ENCODE results near the gene FGL2.
"Not testable (repeated sequence)": the region's sequence is repeated elsewhere in the genome, so short reads cannot be mapped to it uniquely, and the experiment has no call there.

FGL2 gene, protein sequence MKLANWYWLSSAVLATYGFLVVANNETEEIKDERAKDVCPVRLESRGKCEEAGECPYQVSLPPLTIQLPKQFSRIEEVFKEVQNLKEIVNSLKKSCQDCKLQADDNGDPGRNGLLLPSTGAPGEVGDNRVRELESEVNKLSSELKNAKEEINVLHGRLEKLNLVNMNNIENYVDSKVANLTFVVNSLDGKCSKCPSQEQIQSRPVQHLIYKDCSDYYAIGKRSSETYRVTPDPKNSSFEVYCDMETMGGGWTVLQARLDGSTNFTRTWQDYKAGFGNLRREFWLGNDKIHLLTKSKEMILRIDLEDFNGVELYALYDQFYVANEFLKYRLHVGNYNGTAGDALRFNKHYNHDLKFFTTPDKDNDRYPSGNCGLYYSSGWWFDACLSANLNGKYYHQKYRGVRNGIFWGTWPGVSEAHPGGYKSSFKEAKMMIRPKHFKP

DNA sequence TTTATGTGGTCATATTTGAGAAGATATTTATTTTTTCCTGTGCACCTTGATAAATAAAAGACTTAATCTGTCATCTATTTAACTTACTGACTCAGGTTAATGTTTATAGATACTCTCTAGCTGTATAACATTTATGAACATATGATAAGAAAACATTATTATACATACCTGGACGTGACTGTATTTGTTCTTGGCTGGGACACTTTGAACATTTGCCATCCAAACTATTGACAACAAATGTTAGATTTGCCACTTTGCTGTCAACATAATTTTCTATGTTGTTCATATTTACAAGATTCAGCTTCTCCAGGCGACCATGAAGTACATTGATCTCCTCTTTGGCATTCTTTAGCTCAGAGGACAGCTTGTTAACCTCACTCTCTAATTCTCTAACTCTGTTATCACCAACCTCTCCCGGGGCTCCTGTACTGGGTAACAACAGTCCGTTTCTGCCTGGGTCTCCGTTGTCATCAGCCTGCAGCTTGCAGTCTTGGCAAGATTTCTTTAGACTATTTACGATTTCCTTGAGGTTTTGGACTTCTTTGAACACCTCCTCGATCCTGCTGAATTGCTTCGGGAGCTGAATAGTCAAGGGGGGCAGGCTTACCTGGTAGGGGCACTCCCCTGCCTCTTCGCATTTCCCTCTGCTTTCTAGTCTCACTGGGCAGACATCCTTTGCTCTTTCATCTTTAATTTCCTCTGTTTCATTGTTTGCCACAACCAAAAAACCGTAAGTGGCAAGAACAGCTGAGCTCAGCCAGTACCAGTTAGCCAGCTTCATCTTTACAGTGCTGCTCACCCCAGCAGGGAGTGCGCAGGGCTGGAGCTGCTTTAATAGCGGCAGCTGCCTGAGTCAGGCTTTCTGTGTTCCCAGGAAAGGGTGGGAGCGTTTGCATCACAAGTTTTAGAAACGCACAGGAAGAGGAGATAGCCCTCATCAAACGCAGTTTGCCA is at the start of gene FGL2:
TSS of gene FGL2 (minus strand) at position 807 of the 954 bp plus-strand sequence. CDS start at position 781, 26 bp downstream.
- no peak for DNase-seq (ENCODE audit: low read depth, low spot score)
- no peak within 1 kb of the TSS for H3K27ac ChIP-seq

DNA sequence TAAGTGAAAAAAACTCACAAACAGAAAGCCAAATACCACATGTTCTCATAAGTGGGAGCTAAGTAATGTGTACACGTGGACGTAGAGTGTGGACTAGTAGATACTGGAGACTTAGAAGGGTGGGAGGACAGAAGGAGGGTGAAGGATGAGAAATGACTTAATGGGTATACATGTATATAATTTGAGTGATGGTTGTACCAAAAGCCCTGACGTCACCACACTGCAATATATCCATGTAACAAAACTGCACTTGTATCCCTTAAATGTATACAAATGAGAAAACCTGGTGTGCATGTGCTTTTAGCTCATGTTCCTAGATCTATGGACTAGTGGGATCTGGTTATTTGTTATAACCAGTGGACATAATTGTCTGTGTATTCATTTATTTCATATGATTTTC is 48.5 kb upstream of the FGL2 start:
- H3K27ac ChIP-seq: no peak overlapping the region
- DNase-seq (ENCODE audit: low read depth, low spot score): no peak

DNA sequence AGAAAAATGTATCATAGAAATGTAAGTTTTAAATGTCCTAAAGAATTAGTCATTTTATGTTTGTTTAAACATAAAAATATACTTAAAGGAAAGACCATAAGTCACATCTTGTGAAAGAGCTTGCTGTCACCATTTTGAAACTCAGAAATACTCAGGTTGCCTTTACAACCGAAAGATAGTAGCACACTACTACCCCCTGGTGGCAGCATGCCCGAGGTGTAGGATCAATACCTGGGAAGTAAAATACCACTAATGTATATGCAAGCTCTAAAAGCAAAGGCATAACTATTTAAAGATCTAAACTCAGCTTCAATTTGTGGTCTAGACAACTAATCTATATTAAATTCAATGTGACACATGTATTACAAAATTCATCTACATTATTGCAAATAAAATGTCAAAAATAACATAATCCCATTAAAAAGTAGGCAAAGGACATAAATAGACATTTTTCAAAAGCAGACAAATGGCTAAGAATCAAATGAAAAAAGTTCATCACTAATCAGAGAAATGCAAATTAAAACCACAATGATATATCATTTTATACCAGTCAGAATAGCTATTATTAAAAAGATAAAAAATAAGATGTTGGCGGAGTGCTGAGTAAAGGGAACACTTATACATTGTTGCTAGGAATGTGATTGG is 47.7 kb upstream of the FGL2 start:
- H3K27ac ChIP-seq: no peak overlapping the region
- DNase-seq (ENCODE audit: low read depth, low spot score): no peak

DNA sequence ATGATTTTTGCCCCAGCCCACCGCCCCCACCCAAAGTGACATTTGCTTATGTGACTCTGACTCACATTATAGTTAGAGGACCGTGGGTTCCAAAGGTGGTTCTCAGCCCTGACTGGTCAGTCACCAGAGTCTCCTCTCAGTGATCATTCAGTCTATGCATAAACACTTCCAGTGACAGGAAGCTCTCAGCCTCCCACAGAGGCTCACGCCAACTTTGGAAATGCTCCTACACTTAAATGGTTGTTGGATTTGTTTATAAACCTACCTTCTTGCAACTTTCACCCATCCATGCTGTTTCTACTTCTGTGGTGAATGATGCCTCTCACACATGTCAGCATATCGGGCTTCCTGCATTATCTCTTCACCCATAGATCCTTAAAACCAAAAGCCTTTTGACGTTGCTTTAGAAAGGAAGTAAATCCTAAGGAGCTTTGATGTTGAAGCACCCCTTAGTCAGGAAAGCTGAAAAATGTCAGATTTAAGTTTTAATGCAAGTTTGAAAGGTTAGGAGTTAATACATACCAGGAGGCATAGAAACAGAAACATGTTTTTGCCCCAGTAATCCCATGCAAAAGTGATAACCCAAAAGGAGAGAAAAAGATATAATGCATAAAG is 46.5 kb upstream of the FGL2 start:
- DNase-seq (ENCODE audit: low read depth, low spot score): no peak
- no peak overlapping the region for H3K27ac ChIP-seq

DNA sequence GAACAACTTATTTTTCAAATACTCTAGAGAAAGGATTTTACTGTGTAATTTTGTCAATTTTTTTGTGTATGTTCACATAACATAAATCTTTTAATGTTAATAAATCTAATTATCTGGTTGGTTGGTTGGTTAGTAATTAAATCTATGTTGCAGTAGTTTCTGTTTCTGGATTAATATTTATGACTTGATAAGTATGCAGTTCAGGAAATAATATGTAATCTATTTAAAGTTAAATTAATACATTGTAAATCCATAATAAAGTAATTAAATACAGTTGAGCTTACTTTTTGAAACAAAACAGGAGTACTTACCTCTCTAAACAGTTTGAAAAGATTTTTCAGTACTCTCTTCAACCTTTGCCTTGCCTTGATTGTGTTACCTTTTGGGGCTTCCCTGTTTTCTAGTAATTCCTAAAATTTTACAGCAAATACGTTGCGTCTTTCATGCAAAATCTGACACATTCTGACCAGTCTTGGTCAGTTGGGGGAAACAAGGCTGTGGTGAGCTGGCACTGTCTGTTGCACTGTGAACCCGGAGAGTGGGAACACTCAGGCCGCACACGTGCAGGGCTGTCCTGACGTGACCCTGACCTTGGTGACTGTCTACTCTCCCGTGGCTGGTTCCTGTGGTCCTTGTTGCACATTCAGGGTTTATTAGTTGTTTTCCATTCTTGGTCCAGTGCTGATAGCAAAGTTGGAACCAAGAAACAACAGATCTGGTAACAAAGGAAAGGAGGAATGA is 45.6 kb upstream of the FGL2 start:
- DNase-seq (ENCODE audit: low read depth, low spot score): no peak
- H3K27ac ChIP-seq: no peak overlapping the region

DNA sequence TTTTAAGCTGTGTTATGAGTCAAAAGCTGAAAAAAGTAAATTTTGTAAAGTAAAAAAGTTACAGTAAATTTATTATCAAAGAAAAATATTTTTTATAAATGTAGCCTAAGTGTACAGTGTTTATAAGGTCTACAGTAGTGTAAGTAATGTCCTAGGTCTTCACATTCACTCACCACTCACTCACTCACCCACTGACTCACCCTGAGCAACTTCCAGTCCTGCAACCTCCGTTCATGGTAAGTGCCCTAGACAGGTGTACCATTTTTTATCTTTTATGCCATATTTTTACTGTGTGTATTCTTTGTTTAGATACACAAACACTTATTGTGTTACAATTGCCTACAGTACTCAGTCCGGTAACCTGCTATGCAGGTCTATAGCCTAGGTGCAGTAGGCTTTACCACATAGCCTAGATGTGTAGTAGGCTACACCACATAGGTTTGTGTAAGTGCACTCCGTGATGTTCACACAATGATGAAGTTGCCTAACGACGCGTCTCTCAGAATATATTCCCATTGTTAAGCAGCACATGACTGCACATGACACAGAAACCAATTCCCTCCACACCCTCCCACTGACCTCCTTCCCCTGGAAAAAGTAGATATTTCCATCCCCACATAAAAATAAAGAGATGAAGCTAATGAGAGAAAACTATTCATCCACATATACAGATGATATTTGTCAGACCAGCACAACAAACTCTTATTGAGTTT is 44.8 kb upstream of the FGL2 start:
- DNase-seq (ENCODE audit: low read depth, low spot score): no peak
- no peak overlapping the region for H3K27ac ChIP-seq

DNA sequence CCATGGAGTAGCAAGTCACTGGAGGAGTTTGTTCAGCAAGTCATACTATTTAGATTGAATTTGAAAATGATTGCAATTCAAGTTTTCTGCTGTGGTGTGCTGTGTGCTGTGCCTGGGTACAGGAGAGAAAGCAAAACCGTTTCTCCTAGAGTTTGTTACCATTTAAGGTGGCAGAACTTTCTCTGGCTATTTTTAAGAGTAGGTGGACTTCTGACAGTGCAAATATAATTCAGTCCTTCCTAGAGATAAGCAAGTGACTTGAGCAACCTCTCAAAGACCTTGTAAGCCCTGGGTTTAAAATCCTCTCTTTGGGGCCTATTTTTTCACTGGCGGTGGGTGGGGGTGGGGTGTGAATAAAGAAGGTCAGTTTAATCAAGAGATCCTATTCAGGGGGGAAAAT is 42.9 kb upstream of the FGL2 start:
- no peak overlapping the region for H3K27ac ChIP-seq
- no peak for DNase-seq (ENCODE audit: low read depth, low spot score)

DNA sequence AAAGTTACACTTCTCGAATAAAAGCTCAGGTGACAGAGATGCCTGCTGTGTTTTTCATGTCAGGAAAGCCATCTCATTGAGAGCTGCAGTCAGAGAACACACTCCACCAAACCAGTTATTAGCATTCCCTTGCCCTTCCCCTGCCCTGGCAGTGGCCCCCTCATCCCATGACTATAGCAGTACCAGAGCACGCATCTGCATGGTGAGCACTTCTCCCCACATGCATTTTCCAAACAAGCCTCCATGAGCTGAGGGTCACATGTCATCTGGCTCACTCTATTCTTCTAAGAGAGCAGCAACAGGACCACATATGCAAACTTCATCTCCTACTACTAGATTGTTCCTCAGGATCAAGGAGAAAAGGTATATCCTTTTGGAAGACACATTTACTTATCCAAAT is 42.4 kb upstream of the FGL2 start:
- H3K27ac ChIP-seq: no peak overlapping the region
- DNase-seq (ENCODE audit: low read depth, low spot score): no peak

DNA sequence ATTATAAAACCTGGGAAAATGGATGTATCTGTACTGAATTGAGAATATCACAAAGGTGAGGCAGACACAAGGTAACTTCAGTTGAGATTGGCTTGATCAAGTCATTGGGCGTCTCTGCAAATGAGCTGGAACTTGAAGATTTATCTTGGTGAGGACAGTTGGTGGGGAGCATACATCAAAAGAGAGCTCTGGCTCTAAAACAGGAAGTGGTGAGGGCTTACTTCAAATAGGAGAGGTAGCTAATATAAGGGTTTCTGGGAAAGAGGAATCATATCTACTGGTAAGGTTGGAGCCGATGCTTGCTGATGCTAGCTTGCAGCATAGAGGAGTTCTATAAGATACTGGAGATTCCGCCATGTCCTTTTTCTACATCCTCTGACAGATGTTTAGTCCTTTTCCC is 39.9 kb upstream of the FGL2 start:
- no peak for DNase-seq (ENCODE audit: low read depth, low spot score)
- no peak overlapping the region for H3K27ac ChIP-seq

DNA sequence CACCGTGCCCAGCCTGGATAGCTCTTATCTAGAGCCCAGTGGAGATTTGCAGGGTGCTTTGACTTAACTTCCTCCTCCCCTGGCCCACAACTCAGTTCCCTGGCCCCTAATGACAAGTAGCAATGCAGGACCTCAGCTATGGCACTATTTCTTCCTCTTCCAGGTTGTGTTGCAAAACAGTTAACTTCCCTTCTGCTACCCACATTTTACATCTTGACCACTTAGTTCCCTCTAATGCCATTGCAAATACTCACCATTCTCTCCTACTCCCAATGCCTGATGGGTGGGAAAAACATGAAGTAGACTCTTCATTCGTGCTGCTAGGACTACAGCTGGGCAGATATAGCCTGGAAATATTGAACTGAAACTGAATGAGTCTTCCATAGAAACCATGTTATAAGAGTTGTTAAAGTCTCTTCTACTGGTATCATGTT is 39.1 kb upstream of the FGL2 start:
- H3K27ac ChIP-seq: no peak overlapping the region
- DNase-seq (ENCODE audit: low read depth, low spot score): no peak

DNA sequence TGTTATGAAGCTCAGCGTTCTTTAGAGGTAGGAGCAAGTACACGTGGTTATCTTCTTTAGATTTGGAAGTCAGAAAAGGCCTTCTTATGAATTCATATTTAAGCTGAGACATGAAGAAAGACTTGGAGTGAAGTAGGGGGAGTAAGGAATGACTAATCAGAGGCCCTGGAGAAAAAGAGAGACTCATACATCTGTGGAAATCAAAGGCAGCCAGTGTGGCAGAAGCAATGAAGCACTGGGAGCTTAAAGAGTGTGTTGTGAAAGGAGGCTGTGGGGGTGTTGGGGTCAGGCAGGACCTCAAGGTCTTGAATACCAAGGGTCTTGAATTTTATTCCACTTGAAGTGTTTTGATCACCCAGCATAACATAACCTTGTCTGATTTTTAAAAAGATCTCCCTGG is 35.7 kb upstream of the FGL2 start:
- H3K27ac ChIP-seq: no peak overlapping the region
- DNase-seq (ENCODE audit: low read depth, low spot score): no peak

DNA sequence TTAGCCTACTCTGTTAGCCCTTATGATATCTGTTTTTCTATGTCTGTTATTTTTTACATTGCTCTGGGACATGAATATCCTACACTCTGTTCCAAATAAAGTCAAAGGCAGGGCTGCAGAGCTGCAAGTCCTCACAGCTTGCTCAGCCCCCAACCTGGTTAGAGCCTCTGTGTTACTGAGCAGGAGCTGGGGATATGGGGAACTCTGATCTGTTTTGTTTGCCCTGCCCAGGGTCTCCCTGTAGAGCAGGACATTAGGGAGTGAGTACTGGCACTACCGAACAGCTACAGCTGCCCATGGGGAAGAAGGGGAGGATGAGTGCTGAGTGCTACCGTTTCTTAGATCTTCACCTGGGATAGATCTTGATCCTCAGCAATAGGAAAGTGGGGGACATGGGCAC is 32.8 kb upstream of the FGL2 start:
- H3K27ac ChIP-seq: no peak overlapping the region
- DNase-seq (ENCODE audit: low read depth, low spot score): no peak

DNA sequence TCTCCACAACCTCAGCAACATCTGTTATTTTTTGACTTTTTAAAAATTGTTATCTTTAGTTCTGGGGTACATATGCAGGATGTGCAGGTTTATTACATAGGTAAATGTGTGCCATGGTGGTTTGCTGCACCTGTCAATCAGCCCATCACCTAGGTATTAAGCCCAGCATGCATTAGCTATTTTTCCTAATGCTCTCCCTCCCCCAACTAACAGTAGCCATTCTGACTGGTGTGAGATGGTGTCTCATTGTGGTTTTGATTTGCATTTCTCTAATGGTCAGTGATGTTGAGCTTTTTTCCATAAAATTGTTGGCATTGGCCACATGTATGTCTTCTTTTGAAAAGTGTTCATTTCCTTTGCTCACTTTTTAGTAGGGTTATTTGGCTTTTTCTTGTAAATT is 29.2 kb upstream of the FGL2 start:
- H3K27ac ChIP-seq; DNase-seq (ENCODE audit: low read depth, low spot score): not testable (repeated sequence)

DNA sequence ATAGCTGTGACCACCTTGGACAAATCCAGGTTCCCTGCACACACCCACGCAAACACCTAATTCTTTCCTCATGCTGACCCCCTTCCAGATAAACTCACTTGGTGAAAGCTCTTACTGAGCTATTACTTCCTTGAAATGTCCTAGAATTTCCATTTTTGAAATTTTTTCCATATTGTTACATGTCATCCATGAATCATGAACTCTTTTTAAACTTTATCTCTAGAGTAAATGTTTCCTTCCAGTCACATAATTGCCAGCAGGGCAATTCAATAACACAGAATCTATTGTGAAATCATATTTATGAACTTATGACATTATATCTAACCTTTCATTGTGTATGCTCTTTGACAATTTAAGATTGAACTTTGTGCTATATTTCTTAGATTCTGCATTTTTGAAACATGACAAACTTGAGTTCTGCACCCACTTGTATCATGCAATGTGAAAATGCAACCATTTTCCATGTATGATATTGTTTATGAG is 26.8 kb upstream of the FGL2 start:
- DNase-seq (ENCODE audit: low read depth, low spot score): no peak

DNA sequence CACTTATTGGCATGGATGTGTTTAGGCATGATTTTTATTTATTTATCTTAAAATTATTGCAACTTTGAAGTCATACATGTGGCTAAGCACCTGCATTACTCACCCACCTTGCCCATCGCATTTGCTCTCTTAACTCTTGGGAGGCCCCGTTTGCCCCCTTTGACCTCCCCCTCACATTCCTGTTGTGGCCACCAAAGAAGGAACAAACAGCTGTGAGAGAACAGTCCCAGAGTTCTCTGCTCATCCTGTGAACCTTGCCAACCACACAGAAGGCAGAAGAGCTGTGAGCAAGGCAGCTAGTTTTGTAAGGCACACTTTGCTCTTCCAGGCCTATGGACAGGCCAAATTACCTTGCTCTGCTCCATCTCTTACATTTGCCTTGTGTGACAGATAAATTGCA is 23.6 kb upstream of the FGL2 start:
- H3K27ac ChIP-seq: no peak overlapping the region
- DNase-seq (ENCODE audit: low read depth, low spot score): no peak

More for the DNA sequence above, 26.8 kb upstream of the FGL2 start:
- no peak overlapping the region for H3K27ac ChIP-seq

DNA sequence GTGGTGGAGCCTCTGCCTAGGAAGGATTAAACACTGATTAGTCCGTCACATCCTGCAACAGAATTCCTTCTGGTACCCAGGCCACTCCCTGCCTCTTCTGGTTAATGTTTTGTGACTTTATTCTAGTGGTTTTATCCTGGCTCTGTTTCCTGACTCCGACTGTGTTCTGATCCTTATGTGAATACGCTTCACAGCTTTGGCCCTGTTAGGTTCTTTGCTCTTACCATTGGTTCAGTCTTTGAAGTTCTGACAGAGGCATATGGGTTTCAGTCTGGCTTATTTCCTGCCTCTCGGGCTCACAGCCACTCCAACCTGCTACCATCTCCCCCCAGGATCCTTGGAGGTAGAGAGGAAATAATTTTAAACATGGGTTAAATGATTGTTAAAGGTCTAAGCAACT is 23.2 kb upstream of the FGL2 start:
- no peak for DNase-seq (ENCODE audit: low read depth, low spot score)
- H3K27ac ChIP-seq: no peak overlapping the region

DNA sequence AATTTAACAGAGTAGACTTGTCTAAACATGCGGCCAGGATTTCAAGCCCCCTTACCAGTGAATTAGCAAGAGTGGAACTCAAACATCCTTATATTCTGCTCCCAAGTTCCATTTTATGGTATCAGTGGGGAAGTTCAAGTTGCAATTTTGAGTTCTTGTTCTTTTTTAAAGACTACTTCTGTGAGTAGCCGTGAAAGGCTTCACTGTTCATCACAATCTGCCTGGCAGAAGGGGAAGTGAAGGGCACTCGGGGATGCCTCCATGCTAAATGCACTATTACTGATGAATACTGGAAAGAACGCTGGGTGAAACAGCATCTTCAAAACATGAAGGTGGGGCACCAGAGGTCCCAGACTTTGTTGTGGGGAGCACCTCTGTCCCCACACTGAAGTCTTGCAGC is 22.4 kb upstream of the FGL2 start:
- DNase-seq (ENCODE audit: low read depth, low spot score): no peak
- no peak overlapping the region for H3K27ac ChIP-seq

DNA sequence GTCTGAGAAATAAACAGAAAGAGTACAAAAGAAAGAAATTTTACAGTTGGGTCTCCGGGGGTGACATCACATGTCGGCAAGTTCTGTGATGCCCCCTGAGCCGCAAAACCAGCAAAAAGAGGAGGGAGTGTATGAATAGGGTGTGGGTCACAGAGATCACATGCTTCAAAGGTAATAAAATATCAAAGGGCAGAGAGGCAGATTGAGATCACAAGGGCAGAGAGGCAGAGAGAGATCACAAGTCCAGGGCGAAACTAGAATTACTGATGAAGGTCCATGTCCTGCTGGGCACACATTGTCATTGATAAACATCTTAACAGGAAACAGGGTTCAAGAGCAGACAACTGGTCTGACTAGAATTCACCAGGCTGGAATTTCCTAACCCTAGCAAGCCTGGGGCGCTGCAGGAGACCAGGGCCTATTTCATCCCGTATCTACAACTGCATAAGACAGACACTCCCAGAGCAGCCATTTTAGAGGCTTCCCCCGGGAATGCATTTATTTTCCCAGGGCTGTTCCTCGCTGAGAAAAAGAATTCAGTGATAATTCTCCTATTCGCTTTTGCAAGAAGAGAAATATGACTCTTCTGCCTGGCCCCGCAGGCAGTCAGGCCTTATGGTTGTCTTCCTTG is 20.2 kb upstream of the FGL2 start:
- DNase-seq (ENCODE audit: low read depth, low spot score): not testable (repeated sequence)

More for the DNA sequence above, 20.2 kb upstream of the FGL2 start:
- H3K27ac ChIP-seq: not testable (repeated sequence)
